Measurements from ENCODE around the gene FOXP1. TPM values are rescaled to one million over a fixed set of nuclear protein-coding genes. Genes with fewer than 3 reads are reported as not detected.

FOXP1 gene
- total and polyA plus RNA-seq, 2 of the 8 experiments (the other 6 are each of a cell fraction or from before 2014, with no cell fraction given) = 13.9 to 25.4 TPM

DNA sequence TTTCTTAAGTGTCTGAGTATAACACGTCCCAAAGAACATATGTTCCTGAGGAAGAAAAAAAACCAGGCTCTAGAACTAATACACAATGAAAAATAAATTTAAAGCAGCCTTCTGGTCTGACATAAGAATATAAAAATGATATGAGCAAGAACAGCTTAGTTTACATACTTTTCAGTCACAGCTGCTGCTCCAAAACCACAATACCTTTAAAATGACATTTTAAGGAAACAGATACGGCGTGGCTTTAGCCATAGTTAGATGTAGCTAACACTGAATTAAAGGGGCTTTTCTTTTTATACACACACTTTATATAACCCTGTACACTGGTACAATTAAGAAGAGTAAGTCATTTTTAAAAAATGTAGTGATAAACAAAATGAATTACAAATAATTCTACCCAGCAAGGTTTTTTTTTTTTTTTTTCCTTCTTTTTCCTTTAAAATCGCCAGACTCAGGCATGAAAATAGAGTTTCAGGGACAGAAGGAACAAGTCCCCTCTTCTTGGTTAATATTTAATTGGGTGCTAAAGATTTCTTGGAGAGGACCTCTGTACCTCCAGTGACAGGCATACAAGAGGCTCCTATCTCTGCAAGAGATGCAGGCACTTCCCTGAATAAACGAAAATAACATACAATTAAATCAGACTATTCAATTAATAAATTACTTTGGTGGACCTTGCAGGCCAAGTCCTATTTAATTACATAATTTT is 265.6 kb downstream of the FOXP1 start (continued):
- TF ChIP-seq POLR2AphosphoS5 (IDR thresholded peaks at IDR 0.05; ENCODE audit: low read depth, low read length) = no peak
- TF ChIP-seq ASH2L (IDR thresholded peaks at IDR 0.05; ENCODE audit: low read length) = no peak
- no peak for TF ChIP-seq RNF2 (IDR thresholded peaks at IDR 0.05; ENCODE audit: borderline replicate concordance, low read depth, low read length, missing control alignments, poor library complexity, severe bottlenecking)
- no peak for TF ChIP-seq BACH1 (IDR thresholded peaks at IDR 0.05; ENCODE audit: low read length)
- TF ChIP-seq SIX5 (IDR thresholded peaks at IDR 0.05; ENCODE audit: low read depth, low read length) = no peak

Measured in H1 (cell line).